ENCODE results near the gene TBCD. TPM values are rescaled to one million over a fixed set of nuclear protein-coding genes. Genes with fewer than 3 reads are reported as not detected.
"Not testable (repeated sequence)": the region's sequence is repeated elsewhere in the genome, so short reads cannot be mapped to it uniquely, and the experiment has no call there.

Gene TBCD
- polyA plus RNA-seq, 1 experiment: 38.6 TPM

- H3K4me3 ChIP-seq (ENCODE audit: low read depth, low read length): no peak overlapping the region
- POLR2A ChIA-PET: no interaction called here
- peak; percentile 96 for TF ChIP-seq CTCF (IDR thresholded peaks at IDR 0.05; ENCODE audit: insufficient read depth, low read depth, low read length)
- CTCF ChIA-PET: interaction anchor here (0.6 to 2.8 kb wide), 12 partner anchors 9 to 427 kb away, joined by 3 to 10 read pairs (median 4); no protein-coding TSS in a partner anchor
- DNase-seq (ENCODE audit: low read depth): no peak
- H3K36me3 ChIP-seq (ENCODE audit: control insufficient read depth, insufficient read depth, low read length): peaks cover 2% of the 10 kb centered on the region; the same call in 1 of the 2 replicates
- no peaks in the 10 kb centered on the region for H3K27me3 ChIP-seq (ENCODE audit: control insufficient read depth, insufficient read depth, low read length)
These were observed 23.3 kb downstream of the TBCD start for GRCh38 chr17:82775001-82775823.

GRCh38 chr17:82776454-82776853 lies 24.6 kb downstream of the TBCD start:
- peaks cover 2% of the 10 kb centered on the region; the same call in 1 of the 2 replicates for H3K36me3 ChIP-seq (ENCODE audit: control insufficient read depth, insufficient read depth, low read length)
- ChIA-PET POLR2A (no interaction called here), CTCF (interaction anchor here (0.6 to 2.8 kb wide), 5 partner anchors 13 to 308 kb away, joined by 3 to 10 read pairs (median 4); no protein-coding TSS in a partner anchor)
- no peak for TF ChIP-seq CTCF (IDR thresholded peaks at IDR 0.05; ENCODE audit: insufficient read depth, low read depth, low read length)
- no peak for DNase-seq (ENCODE audit: low read depth)
- no peaks in the 10 kb centered on the region for H3K27me3 ChIP-seq (ENCODE audit: control insufficient read depth, insufficient read depth, low read length)
- no peak overlapping the region for H3K4me3 ChIP-seq (ENCODE audit: low read depth, low read length)

- CTCF ChIA-PET: interaction anchor here (2.7 kb wide), 1 partner anchor 110 kb away, joined by 9 read pairs; no protein-coding TSS in a partner anchor
- POLR2A ChIA-PET; DNase-seq (ENCODE audit: low read depth): not testable (repeated sequence)
These were observed 26.0 kb downstream of the TBCD start for GRCh38 chr17:82777778-82778375.

GRCh38 chr17:82779541-82779940 lies 27.7 kb downstream of the TBCD start:
- DNase-seq (ENCODE audit: low read depth): no peak
- TF ChIP-seq CTCF (IDR thresholded peaks at IDR 0.05; ENCODE audit: insufficient read depth, low read depth, low read length): no peak
- Histone ChIP-seq H3K27me3 (ENCODE audit: control insufficient read depth, insufficient read depth, low read length) (no peaks in the 10 kb centered on the region), H3K4me3 (ENCODE audit: low read depth, low read length) (no peak overlapping the region), H3K36me3 (ENCODE audit: control insufficient read depth, insufficient read depth, low read length) (peaks cover 8% of the 10 kb centered on the region; the same call in 1 of the 2 replicates)
- POLR2A ChIA-PET: no interaction called here
- CTCF ChIA-PET: interaction anchor here (1.1 to 2.8 kb wide), 5 partner anchors 16 to 184 kb away, joined by 3 to 32 read pairs (median 4); no protein-coding TSS in a partner anchor

More at GRCh38 chr17:82777778-82778375, 26.0 kb downstream of the TBCD start:
- TF ChIP-seq CTCF (IDR thresholded peaks at IDR 0.05; ENCODE audit: insufficient read depth, low read depth, low read length): peak; percentile 21; the same call in 1 of the 2 replicates
- H3K36me3 ChIP-seq (ENCODE audit: control insufficient read depth, insufficient read depth, low read length); H3K4me3 ChIP-seq (ENCODE audit: low read depth, low read length); H3K27me3 ChIP-seq (ENCODE audit: control insufficient read depth, insufficient read depth, low read length): not testable (repeated sequence)

GRCh38 chr17:82780195-82780594 lies 28.3 kb downstream of the TBCD start:
- Histone ChIP-seq H3K36me3 (ENCODE audit: control insufficient read depth, insufficient read depth, low read length) (peaks cover 8% of the 10 kb centered on the region; the same call in 1 of the 2 replicates), H3K27me3 (ENCODE audit: control insufficient read depth, insufficient read depth, low read length) (no peaks in the 10 kb centered on the region), H3K4me3 (ENCODE audit: low read depth, low read length) (no peak overlapping the region)
- no peak for DNase-seq (ENCODE audit: low read depth)
- CTCF ChIA-PET: interaction anchor here (0.6 to 2.8 kb wide), 8 partner anchors 17 to 287 kb away, joined by 3 to 32 read pairs (median 4); partner anchors contain the start of gene ZNF750
- TF ChIP-seq CTCF (IDR thresholded peaks at IDR 0.05; ENCODE audit: insufficient read depth, low read depth, low read length): no peak
- POLR2A ChIA-PET: no interaction called here
